Jurkat, Clone E6-1 (cell line): ENCODE results near the gene CHST14.
A peak's percentile ranks its signal among the peaks of the same experiment; 100 is the strongest.

ENCODE experiments used
- DNase-seq: peaks from one replicate; pipeline ENCODE4 v3.0.0-alpha.2; 2011; ENCODE audit warnings: low read depth, low spot score
- H3K4me3 ChIP-seq: 2 replicates; pipeline ENCODE4 v1.5.1; 2011; ENCODE audit warnings: mild to moderate bottlenecking, low read length, control low read depth, moderate library complexity

The CHST14 gene

DNA sequence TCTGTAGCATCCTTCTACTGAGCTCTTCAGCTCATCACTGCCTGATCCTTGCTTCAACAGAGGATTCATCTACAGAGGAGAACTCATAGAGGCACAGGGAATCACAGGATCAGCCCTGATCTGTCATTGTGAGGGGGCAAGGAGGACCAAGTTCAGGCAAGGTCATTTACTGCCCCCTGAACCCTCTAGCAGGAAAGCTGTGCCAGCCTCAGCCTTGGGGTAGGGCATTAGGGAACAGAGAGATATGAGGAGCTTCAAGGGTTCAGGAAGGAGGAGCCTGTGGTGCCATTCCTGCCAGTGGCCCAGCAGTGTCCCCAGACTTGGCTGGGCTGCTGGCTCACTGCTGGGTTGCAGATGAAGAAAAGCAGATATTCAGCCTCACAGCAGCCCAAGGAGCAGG, 8.2 kb downstream of the CHST14 start:
- no peak for DNase-seq
- no peak overlapping the region for H3K4me3 ChIP-seq

DNA sequence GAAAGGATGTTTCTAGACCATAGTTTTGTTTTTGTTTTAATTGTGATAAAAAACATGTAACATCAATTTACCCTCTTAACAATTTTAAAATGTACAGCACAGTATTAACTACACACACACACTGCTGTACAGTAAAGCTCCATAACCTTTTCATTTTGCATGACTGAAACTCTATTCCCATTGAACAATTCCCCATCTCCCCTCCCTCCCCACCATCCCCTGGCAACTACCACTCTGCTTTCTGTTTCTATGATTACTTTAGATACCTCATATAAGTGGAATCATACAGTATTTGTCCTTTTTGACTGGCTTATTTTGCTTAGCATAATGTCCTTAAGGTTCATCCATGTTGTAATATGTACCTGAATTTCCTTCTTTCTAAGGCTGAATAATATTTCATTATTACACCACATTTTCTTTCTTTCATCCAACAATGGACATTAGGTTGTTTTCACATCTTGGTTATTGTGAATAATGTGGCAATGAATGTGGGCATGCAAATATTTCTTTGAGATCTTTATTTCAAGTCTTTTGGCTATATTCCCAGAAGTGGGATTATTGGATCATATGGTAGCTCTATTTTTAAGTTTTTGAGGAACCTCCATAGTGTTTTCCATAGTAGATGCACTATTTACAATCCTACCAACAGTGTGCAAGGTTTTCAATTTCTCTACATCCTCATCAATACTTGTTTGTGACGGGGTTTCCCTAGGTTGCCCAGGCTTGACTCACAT, 10.7 kb downstream of the CHST14 start:
- no peak overlapping the region for H3K4me3 ChIP-seq
- DNase-seq: no peak

DNA sequence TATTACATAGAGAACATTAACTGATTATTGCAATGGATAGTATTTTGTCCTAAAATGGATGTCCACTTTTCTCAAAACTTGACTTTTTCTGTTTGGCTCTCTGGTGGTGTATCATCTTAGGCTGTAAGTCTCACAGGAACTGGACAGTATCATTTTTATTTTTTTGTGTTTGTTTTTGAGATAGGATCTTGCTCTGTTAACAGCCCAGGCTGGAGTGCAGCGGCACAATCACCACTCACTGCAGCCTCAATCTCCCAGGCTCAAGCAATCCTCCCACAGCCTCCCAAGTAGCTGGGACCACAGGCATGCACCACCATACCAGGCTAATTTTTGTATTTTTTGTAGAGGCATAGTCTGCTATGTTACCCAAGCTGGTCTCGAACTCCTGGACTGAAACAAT, 13.1 kb downstream of the CHST14 start:
- no peak for DNase-seq
- no peak overlapping the region for H3K4me3 ChIP-seq

GRCh38 chr15:40486066-40486770, 15.4 kb downstream of the CHST14 start:
- no peak for DNase-seq
- H3K4me3 ChIP-seq: no peak overlapping the region

DNA sequence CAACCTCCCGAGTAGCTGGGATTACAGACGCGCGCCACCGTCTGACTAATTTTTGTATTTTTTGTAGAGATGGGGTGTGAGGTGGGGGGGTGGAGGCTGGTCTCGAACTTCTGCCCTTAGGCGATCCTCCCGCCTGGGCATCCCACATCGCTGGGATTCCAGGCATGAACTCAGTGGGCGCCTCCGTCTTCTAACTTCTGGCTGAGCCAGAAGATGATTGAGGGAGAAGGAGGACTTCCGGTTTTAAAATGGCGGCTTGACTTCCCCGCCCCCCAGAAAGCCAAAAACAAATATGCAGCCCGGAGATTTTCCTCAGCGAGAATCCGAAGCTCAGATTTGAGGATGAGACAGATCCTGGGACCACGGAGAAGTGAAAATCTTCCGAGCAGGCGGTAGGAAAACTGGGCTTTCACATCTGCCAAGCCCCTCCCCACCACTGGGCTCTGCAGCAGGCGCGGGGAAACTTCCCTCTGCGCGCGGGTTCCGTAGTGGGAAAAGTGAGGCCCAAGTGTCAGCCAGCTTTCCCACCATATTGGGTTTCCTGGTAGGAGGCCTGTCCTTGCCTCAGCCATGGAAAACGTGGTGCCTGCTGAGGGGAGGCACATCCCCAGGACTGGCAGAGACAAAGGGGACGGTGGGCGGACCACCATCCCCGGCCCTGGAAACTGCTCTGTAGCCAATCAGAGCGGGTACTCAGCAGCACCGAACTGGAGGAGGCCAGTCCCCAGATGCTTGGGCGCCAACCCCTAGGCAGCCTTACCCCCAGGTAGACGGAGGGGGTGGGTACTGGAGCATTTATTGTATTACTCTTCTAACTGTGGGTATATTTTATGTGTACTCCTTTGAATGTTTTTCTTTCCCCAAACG, 17.3 kb downstream of the CHST14 start:
- H3K4me3 ChIP-seq: no peak overlapping the region
- DNase-seq: no peak

GRCh38 chr15:40489274-40490175, 18.7 kb downstream of the CHST14 start:
- no peak for DNase-seq
- H3K4me3 ChIP-seq: no peak overlapping the region

DNA sequence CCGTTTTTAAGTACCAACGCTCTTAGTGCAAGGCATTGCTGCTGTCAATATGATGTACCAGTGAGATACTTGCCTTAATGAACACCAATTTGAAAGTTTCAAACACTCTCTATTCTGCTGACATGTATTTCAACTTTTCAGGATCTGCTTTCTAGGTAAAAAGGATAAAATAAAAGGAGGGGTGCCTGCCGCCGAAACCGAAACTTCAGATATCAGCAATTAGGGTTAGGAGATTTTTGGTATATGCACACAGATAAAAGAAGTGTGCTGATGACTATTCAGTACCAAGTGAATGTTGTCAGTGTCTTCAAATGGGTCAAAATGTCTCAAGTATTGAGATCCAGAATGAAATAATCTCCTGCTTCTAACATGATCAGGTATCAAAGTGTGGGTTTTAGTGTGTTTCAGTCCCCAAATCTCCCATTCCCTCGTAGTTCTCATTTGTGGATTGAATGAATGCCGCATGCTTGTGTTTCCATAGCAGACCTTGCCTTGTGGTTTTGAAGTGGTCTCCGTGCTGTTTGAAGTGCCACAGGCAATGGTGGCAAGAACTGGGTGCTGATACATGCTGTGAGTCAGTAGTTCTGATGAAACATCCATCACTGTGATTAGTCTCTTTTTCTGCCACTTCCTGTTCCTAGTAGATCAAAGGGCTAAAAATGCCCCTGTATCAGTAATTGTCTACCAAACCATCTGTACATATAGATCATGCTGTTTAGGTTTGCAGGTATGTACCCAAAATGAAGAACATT, 22.5 kb downstream of the CHST14 start:
- peak; percentile 69 for DNase-seq
- H3K4me3 ChIP-seq: no peak overlapping the region

DNA sequence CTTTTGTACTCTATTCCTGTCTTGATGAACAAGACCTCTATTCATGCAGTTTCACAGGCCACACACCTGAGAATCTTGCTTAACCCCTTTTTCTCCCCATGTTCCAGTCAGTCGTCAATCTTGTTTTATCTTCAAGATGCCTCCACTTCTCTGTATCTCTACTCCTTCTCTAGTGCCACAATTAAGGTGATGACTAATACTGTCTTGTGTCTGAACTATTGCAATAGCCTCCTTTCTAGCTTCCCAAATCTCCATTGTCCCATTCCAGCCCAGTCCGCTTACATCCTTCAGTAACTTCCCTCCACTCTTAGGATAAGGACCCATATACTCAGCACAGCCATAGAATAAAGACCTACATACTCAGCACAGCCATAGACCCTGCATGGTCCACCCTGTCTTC, 24.7 kb downstream of the CHST14 start:
- no peak for DNase-seq
- H3K4me3 ChIP-seq: no peak overlapping the region

DNA sequence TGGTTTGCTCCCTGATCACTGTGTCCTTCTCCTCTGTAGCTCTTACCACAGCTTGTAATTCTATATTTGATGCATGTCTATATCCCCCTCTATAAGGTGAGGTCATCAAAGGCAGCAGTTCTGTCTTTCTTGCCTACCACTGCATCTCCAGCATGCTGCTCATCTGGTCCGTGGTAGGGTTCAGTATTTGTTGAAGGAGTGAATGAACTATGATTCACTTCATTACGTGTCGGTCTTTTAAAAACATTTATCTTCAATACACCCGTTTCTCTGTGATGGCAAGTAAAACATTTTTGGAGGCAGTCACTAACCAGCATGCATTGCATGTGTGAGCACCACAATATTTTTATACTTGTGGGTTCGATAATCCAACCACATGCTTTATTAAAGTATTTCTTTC, 27.6 kb downstream of the CHST14 start:
- H3K4me3 ChIP-seq: no peak overlapping the region
- DNase-seq: no peak

DNA sequence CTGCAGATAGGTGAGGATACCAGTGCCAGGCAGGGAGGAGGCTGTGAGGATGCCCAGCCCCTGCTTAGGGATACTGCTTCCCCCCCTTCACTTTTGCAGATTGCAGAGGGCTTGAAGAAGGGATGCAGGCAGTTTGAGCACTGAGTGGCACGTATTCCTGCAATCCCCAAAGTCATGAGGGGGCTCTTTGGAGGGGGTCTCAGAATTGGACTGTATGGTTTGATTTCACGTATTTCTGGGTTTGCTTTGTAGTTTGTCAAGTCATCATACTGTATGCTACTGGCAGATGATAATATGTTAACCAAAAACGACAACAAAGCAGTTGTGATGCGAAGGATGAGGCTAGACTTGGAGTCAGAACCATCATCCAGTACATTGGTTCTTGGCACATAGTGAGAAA, 28.1 kb downstream of the CHST14 start:
- DNase-seq: no peak

GRCh38 chr15:40499931-40500330, 29.1 kb downstream of the CHST14 start:
- no peak for DNase-seq
- H3K4me3 ChIP-seq: no peak overlapping the region

More for the DNA sequence above, 28.1 kb downstream of the CHST14 start:
- no peak overlapping the region for H3K4me3 ChIP-seq

DNA sequence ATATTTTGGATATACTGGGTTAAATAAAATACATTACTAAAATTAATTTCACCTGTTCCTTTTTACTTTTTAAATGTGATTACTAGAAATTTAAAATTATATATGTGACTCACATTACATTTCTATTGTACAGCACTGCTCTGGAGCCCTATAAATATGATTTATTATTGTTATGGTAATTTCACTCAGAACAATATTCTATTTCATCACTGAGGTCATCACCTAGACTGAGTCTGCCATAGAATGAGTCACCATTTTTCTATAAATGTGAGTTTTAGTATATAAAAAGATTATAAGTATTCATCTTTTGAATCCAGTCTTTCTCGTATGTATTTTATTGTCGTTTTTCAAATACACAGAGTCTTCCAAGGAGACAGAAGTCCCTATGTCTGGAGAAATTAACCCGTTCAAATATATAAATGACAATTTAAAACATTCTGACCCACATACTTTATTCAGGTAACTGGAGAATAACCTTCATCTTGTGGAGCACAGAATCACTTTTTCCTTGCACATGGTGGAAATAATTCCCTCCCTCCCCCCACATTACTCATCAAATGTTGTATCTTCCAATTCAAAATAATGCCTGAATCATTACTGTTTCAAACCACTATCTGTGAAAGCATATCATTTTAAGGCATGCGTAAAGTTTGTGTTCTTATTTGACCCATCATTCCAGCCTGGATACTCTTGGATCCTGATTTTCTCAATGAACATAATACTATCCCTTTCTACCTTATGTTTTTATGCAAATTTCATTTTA, 30.0 kb downstream of the CHST14 start:
- no peak overlapping the region for H3K4me3 ChIP-seq
- no peak for DNase-seq

DNA sequence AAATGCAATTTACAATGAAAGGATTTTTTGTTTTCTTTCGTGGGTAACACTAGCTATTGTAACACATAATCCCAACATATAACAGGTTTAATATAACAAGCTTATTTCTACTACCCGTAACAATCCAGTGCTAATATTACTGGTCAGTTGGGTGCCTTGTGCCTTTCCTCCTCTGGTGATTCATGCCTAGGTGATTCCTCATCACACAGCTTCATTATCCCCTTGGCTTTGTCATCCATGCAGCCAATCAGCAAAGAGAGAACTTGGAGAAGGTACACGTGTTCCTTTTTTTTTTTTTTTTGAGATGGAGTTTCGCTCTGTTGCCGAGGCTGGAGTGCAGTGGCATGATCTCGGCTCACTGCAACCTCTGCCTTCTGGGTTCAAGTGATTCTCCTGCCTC, 30.7 kb downstream of the CHST14 start:
- DNase-seq: no peak
- H3K4me3 ChIP-seq: no peak overlapping the region

- DNase-seq: peak; percentile 49
- peak overlapping the region; percentile 13; the same call in 1 of the 2 replicates for H3K4me3 ChIP-seq
Measured at GRCh38 chr15:40506964-40507571, 36.3 kb downstream of the CHST14 start.

- DNase-seq: no peak
- no peak overlapping the region for H3K4me3 ChIP-seq
Measured at GRCh38 chr15:40508216-40508615, 37.4 kb downstream of the CHST14 start.

DNA sequence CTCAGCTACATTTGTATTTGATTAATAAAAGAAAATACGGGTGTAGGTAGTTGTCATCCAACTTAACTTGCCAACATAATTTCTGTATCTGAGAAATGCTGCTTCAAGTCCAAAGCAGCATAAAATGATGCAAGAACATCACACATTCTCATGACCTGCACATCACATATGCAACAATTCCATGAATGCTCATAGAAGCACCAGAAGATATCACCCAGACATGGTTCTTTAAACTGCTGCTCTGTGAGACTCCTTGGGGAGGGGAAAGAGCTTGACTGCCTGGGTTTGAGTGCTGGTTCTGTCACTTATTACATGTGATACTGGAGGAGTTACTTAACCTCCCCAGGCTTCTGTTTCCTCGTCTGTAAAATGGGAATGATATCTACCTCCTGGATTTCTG, 39.4 kb downstream of the CHST14 start:
- DNase-seq: no peak
- no peak overlapping the region for H3K4me3 ChIP-seq

DNA sequence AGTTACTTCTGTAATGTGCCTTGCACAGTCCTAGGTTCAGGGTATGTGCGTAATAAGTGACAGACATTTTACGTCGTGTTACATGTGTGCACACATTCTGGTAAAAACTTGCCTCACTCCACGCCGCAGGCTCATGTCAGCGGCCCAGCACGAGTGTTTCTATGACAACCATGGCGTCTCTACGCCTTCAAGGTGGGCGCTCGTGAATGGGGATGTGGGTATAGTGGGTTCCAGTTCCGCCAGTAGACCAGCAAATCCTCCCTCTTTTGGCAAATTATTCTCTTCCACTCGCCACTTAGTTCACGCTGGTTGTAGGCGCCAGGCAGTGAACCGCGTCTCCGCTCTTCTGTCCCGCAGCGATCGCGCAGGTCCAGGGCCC, 40.3 kb downstream of the CHST14 start:
- DNase-seq: no peak
- H3K4me3 ChIP-seq: no peak overlapping the region
